Lung (tissue), 12 donors: ENCODE measurements around the gene B4GALT2. TPM values are rescaled to one million over a fixed set of nuclear protein-coding genes. Genes with fewer than 3 reads are reported as not detected.

Experiments used
- ATAC-seq: fragments of 200-7000 bp; cut with Tn5 transposase; one replicate; pipeline ENCODE4 v1.9.1; 2020; ENCODE audit warnings: moderate number of reproducible peaks; ENCODE audit not compliant: insufficient read depth, low FRiP score
- DNase-seq, 3 donors: peaks; one replicate each; pipeline ENCODE4 v3.0.0-alpha.2; 2013 to 2017
- H3K27ac ChIP-seq, 2 donors: one replicate each; pipeline ENCODE4 v1.5.1; 2013; ENCODE audit warnings: mild to moderate bottlenecking in 2 of 2, moderate library complexity in 2 of 2, control low read depth in 1 of 2, inconsistent platforms in 1 of 2, low read depth in 1 of 2, low read length in 1 of 2
- H3K27me3 ChIP-seq, 3 donors: one replicate each; pipeline ENCODE4 v1.5.1; 2013; ENCODE audit warnings: low read length in 2 of 3; ENCODE audit not compliant: control insufficient read depth in 3 of 3, insufficient read depth in 3 of 3
- H3K36me3 ChIP-seq, 4 donors: one replicate each; pipeline ENCODE4 v1.5.1; 2013; ENCODE audit warnings: low read length in 4 of 4, mild to moderate bottlenecking in 1 of 4, moderate library complexity in 1 of 4; ENCODE audit not compliant: control insufficient read depth in 4 of 4, insufficient read depth in 4 of 4
- H3K4me1 ChIP-seq, 5 donors: one replicate each; pipeline ENCODE4 v1.5.1; 2013; ENCODE audit warnings: low read length in 5 of 5, mild to moderate bottlenecking in 2 of 5, moderate library complexity in 1 of 5; ENCODE audit not compliant: control insufficient read depth in 5 of 5, insufficient read depth in 5 of 5
- H3K4me3 ChIP-seq: one replicate; pipeline ENCODE4 v1.5.1; 2013; ENCODE audit warnings: mild to moderate bottlenecking, control low read depth, moderate library complexity
- H3K9ac ChIP-seq, 2 donors: one replicate each; pipeline ENCODE4 v1.5.1; 2013; ENCODE audit warnings: low read length in 2 of 2, control low read depth in 1 of 2; ENCODE audit not compliant: insufficient read depth in 1 of 2
- H3K9me3 ChIP-seq, 4 donors: one replicate each; pipeline ENCODE4 v1.5.1; 2013; ENCODE audit warnings: low read length in 3 of 4, mild to moderate bottlenecking in 1 of 4, moderate library complexity in 1 of 4; ENCODE audit not compliant: control insufficient read depth in 4 of 4, insufficient read depth in 3 of 4
- WGBS, 2 donors: extraction: QIAGEN DNeasy Blood & Tissue Kit; methylation state at CpG; one replicate each; pipeline ENCODE4 v1.1.7; 2013; 5-methylcytosine and 5-hydroxymethylcytosine counted together
- polyA plus RNA-seq, 2 donors: library from polyadenylated mRNA; stranded (reverse); fragments of 200-250 nt; gene quantifications; one replicate each; pipeline ENCODE4 v1.2.1, GENCODE V29; 2013
- total RNA-seq, 2 donors: library from RNA; depleted of rRNA in 1 of 2; stranded (reverse); fragments of >200 nt in 1 of 2; gene quantifications; one replicate each; pipeline ENCODE4 v1.2.1, GENCODE V29; 2014 to 2021
- TF ChIP-seq, protein P1 (sequence below): IDR thresholded peaks from 2 replicates; pipeline ENCODE4 v1.5.1; 2012; ENCODE audit warnings: mild to moderate bottlenecking; ENCODE audit errors: control extremely low read depth, extremely low read depth
- donor health status: control.
- donor health status: control.
- donor health status: Bipolar disorder and iron deficiency.
- donor health status: healthy.
- donor health status: DM: yes; HTN: yes; CAD: no.

The B4GALT2 gene
- total and polyA plus RNA-seq, 4 donors = 13.6 to 40.9 (median 30.5) TPM

- Histone ChIP-seq H3K9me3 (no peaks in the 10 kb centered on the region), H3K9ac (no peak overlapping the region)
- WGBS, 2 donors = 68 to 75% methylated on average over 2 of the region's 2 CpGs
These were observed 33.4 kb downstream of the B4GALT2 start for GRCh38 chr1:44012404-44012803.

DNA sequence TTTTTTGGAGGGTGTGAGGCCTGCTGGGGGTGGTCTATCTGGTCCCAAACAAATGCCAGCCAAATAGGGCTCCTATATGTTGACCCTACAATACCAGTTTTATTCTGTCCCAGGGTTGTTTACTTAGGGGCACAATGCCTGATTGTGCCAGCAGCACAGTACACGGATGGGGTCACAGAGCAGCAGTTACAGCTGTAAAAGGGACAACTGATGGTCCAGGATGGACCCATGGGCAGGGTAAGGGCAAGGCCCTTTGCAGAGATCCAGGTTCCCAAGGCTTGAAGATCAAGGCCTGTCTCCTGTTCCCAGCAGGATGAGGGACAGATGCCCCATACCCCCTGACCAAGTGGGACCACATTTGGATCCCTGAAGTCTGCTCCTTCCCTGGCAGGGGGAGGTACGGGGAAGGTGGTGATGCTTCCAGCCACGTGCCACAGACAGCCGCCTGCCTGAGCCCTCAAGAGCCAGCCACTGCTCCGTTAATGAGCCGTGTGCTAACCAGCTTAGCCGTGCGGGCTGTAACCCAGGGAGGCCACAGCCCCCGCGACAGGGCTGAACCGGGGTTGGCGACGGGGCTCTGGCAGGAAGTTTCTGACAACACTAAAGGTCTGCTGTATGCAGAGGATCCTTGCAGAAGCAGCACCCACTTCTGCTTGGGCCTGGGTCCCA is 34.1 kb downstream of the B4GALT2 start:
- peaks cover 0 to 36% (median 7%) of the 10 kb centered on the region in 5 donors for H3K4me1 ChIP-seq
- H3K9me3 ChIP-seq = no peaks in the 10 kb centered on the region
- TF ChIP-seq, protein P1, sequence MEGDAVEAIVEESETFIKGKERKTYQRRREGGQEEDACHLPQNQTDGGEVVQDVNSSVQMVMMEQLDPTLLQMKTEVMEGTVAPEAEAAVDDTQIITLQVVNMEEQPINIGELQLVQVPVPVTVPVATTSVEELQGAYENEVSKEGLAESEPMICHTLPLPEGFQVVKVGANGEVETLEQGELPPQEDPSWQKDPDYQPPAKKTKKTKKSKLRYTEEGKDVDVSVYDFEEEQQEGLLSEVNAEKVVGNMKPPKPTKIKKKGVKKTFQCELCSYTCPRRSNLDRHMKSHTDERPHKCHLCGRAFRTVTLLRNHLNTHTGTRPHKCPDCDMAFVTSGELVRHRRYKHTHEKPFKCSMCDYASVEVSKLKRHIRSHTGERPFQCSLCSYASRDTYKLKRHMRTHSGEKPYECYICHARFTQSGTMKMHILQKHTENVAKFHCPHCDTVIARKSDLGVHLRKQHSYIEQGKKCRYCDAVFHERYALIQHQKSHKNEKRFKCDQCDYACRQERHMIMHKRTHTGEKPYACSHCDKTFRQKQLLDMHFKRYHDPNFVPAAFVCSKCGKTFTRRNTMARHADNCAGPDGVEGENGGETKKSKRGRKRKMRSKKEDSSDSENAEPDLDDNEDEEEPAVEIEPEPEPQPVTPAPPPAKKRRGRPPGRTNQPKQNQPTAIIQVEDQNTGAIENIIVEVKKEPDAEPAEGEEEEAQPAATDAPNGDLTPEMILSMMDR = no peak
- H3K36me3 ChIP-seq = peaks cover 0 to 3% (median 1%) of the 10 kb centered on the region in 4 donors
- H3K27me3 ChIP-seq = no peaks in the 10 kb centered on the region
- no peak overlapping the region for H3K9ac ChIP-seq
- ATAC-seq (no peak), DNase-seq (no peak)
- WGBS, 2 donors = 25 to 63% methylated on average over 13 of the region's 13 CpGs
- H3K27ac ChIP-seq = no peak overlapping the region
- no peak overlapping the region for H3K4me3 ChIP-seq

More at GRCh38 chr1:44012404-44012803, 33.4 kb downstream of the B4GALT2 start:
- no peak overlapping the region for H3K27ac ChIP-seq
- no peak for DNase-seq
- H3K4me1 ChIP-seq = peaks cover 0 to 36% (median 7%) of the 10 kb centered on the region in 5 donors
- TF ChIP-seq, protein P1 = no peak
- no peaks in the 10 kb centered on the region for H3K27me3 ChIP-seq
- peaks cover 0 to 3% (median 1%) of the 10 kb centered on the region in 4 donors for H3K36me3 ChIP-seq
- H3K4me3 ChIP-seq = no peak overlapping the region
- ATAC-seq = no peak

DNA sequence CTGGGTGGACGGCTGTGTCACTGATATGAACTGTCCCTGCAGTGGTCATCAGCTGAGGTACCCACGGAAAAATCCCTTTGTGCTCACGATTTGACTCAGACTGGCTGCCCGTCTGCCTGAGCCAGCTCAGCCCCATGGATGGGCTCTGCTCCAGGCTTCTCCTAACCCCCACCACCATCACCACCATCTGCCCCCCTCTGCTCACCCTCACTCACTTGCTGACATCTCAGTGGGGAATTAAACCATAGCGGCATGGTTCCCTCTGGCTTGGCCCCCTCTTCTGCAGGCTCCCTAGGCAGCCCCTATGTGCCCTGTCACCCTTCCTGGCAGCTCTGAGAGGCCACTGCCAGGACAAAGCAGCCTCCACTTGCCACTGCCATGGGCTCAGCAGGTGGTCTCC is 34.9 kb downstream of the B4GALT2 start:
- TF ChIP-seq, protein P1 = no peak
- 70 to 77% methylated on average over 5 of the region's 5 CpGs for WGBS, 2 donors
- ATAC-seq = no peak

More for the DNA sequence above, 34.9 kb downstream of the B4GALT2 start:
- no peaks in the 10 kb centered on the region for H3K27me3 ChIP-seq
- H3K27ac ChIP-seq = no peak overlapping the region
- no peak overlapping the region for H3K4me3 ChIP-seq
- H3K9ac ChIP-seq = no peak overlapping the region
- DNase-seq = no peak
- peaks cover 0 to 38% (median 7%) of the 10 kb centered on the region in 5 donors for H3K4me1 ChIP-seq
- H3K36me3 ChIP-seq = peaks cover 0 to 3% (median 0%) of the 10 kb centered on the region in 4 donors
- no peaks in the 10 kb centered on the region for H3K9me3 ChIP-seq
